Astrocyte of the spinal cord (primary cell): Measurements from ENCODE around the gene ST3GAL3.

Experiments used
- DNase-seq: peaks from one replicate; pipeline ENCODE4 v3.0.0; 2011; ENCODE audit warnings: low read depth, low spot score
- H3K4me3 ChIP-seq: 2 replicates; pipeline ENCODE4 v1.5.1; 2011; ENCODE audit warnings: low read depth, mild to moderate bottlenecking, low read length, moderate library complexity
- CTCF ChIP-seq: IDR thresholded peaks from 2 replicates; pipeline ENCODE4 v1.5.1; 2012; ENCODE audit warnings: low read depth, mild to moderate bottlenecking, low read length, inconsistent platforms
- in situ Hi-C: cut with HindIII; loops from 2 replicates; pipeline ENCODE4 v1.10.0; 2017; ENCODE audit warnings: low sequenced_read_pairs

Gene ST3GAL3

GRCh38 chr1:43789604-43790550 lies 82.5 kb downstream of the ST3GAL3 start:
- no peak for TF ChIP-seq CTCF
- no peak for DNase-seq
- no peak overlapping the region for H3K4me3 ChIP-seq
- in situ Hi-C loops, result no loop called here

GRCh38 chr1:43791243-43791642 lies 83.9 kb downstream of the ST3GAL3 start:
- no peak for TF ChIP-seq CTCF
- DNase-seq, result no peak
- H3K4me3 ChIP-seq, result no peak overlapping the region
- in situ Hi-C loops, result no loop called here

DNA sequence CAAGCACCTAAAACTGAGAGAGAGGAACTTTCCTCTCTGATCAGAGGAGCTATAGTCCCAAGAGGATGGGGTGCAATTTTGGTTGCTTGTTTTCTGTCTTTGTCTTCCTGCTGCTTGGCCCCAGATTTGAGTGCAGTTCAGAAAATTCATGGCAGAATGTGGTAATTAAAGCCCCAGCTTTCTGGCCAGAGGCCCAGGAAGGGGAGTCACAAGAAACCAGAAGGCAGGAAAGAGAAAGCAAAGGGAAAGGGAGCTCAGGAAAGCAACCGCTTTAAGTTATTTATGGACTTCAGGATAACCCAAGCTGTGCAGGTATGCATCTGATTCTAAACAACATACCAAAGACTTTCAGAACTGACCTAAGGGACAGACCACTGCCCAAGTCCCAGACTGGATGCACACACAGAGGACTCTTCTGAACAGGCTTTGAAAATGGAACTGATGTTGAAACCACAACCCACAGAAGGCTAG lies 88.8 kb downstream of the ST3GAL3 start:
- in situ Hi-C loops, result no loop called here
- H3K4me3 ChIP-seq, result no peak overlapping the region
- peak; percentile 93 for DNase-seq
- no peak for TF ChIP-seq CTCF

- H3K4me3 ChIP-seq, result no peak overlapping the region
- in situ Hi-C loops, result no loop called here
- TF ChIP-seq CTCF, result no peak
- DNase-seq, result no peak
Measured at GRCh38 chr1:43797891-43798290, 90.6 kb downstream of the ST3GAL3 start.

DNA sequence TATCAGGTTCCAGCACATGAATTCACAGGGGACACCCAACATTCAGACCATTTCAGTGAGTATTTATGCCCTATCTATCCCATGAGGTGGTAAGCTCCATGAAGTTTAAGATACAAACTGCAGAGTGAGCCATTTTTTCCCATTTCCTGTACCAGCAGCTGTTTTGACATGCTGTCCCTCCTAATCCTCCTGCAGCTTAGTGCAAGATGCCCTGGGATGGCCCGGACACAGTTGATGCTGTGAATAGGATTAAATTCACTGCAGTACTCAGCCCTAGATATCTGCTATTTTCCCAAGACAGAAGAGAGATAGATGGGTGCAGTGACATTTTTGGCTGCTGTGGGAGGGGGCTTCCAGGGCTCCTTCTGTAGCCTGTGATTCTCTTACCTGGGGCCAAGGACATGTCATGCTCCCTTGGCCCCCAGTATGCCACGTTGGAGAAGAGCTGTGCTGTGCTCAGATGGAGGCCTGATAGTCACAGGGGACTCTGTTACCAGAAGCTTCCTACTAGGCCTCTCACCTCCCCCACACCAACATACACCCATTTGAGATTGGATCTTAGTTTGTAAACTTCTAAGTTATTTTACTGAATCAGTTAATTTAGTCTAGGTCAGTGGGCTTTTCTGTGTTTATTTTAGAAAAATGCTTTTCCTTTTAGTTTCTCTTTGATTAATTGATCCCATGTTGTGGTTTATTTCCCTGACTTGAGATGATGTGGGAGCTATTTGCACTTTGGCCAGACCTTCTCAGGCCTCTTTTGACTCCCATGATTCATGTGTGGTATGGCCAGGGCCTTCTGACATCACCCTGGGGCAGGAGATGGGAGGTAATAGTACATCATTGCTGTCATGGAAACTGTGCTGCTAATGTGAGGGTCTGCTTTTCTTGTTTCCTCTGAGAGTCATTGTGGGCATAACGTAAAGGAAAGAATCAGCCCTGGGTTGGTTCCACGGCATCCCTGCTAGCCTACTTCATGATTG lies 92.6 kb downstream of the ST3GAL3 start:
- H3K4me3 ChIP-seq, result no peak overlapping the region
- TF ChIP-seq CTCF, result no peak
- peak; percentile 90 for DNase-seq
- in situ Hi-C loops, result no loop called here

DNA sequence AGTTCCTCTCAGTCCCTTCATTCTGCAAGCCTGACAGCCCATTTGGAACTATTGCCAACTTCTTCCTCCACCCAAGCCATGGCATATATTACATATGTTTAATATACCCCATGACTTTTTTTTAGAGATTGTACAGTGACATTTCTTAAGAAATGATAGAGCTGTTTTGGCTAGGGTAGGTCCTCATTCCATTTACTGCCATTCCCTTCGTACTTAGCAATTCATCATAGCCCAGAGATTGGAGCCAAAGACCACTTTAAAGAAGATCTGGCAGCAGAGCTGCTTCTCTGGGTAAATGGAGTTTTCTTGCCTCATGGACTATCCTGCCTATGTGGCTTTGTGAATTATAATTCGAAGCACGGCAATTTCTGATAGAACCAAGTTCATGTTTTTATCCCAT lies 93.4 kb downstream of the ST3GAL3 start:
- no peak overlapping the region for H3K4me3 ChIP-seq
- in situ Hi-C loops, result no loop called here
- no peak for TF ChIP-seq CTCF
- no peak for DNase-seq
